Left lung (tissue), 10 donors: ENCODE data around the gene SPATA31C1. TPM values are rescaled to one million over a fixed set of nuclear protein-coding genes. Genes with fewer than 3 reads are reported as not detected.
A peak's percentile ranks its signal among the peaks of the same experiment; 100 is the strongest.

Experiments
- ATAC-seq: fragments of 200-7000 bp; cut with Tn5 transposase; one replicate; pipeline ENCODE4 v1.9.1; 2020; ENCODE audit warnings: moderate library complexity
- DNase-seq, 4 donors: peaks; one replicate each; pipeline ENCODE4 v3.0.0-alpha.2; 2013 to 2020
- H3K27ac ChIP-seq, 2 donors: fragments of 200-600 bp; sonication (generic) in 1 of 2; one replicate each; pipeline versions ENCODE4 v1.5.0 to v1.8.0; 2020 to 2021
- H3K27me3 ChIP-seq, 2 donors: fragments of 200-600 bp; sonication (generic) in 1 of 2; one replicate each; pipeline versions ENCODE4 v1.5.0 to v1.8.0; 2020 to 2021
- H3K36me3 ChIP-seq, 2 donors: fragments of 200-600 bp; sonication (generic) in 1 of 2; one replicate each; pipeline versions ENCODE4 v1.5.0 to v1.8.0; 2020 to 2021
- H3K4me1 ChIP-seq, 2 donors: fragments of 200-600 bp; one replicate each; pipeline ENCODE4 v1.8.0; 2021
- H3K4me3 ChIP-seq, 2 donors: fragments of 200-600 bp; sonication (generic) in 1 of 2; one replicate each; pipeline versions ENCODE4 v1.5.0 to v1.8.0; 2020 to 2021; ENCODE audit warnings: mild to moderate bottlenecking in 1 of 2
- H3K9me3 ChIP-seq, 2 donors: fragments of 200-600 bp; sonication (generic) in 1 of 2; one replicate each; pipeline versions ENCODE4 v1.5.0 to v1.8.0; 2020 to 2021
- CTCF ChIP-seq, 2 donors: fragments of 200-600 bp; sonication (generic) in 1 of 2; IDR thresholded peaks; one replicate each; pipeline versions ENCODE4 v1.5.0 to v1.8.0; 2021; ENCODE audit warnings: antibody characterized with exemption in 2 of 2
- intact Hi-C, 2 donors: fragments of 100-400 bp; cut with DNase I; formaldehyde crosslinking; loops; one replicate each; pipeline versions ENCODE4 v1.11.2 to v1.14.2; 2022
- polyA plus RNA-seq, 6 donors: library from polyadenylated mRNA; unstranded; fragments of 120-200 nt; gene quantifications; one replicate each; pipeline ENCODE4 v1.2.1, GENCODE V29; 2013; ENCODE audit not compliant: insufficient read length in 6 of 6
- total RNA-seq, 2 donors: library from RNA; stranded (reverse); fragmentation: NEBNext Ultra II Directional; extraction: Animal tissue kit (Norgen Biotek cat#: 25700); gene quantifications; one replicate each; pipeline ENCODE4 v1.2.1, GENCODE V29; 2021
- donor health status: DM: no; HTN: yes; CAD: no.
- donor health status: DM: no; HTN: no; CAD: no.

SPATA31C1 gene
- total and polyA plus RNA-seq, 8 donors = 0.07 to 0.11 TPM; not detected in 6

GRCh38 chr9:87954230-87954629 is 36.5 kb downstream of the SPATA31C1 start:
- TF ChIP-seq CTCF (IDR thresholded peaks at IDR 0.05) = no peak
- Histone ChIP-seq H3K4me1 (no peaks in the 10 kb centered on the region), H3K4me3 (no peak overlapping the region), H3K9me3 (peaks cover 0 to 5% of the 10 kb centered on the region in 2 donors), H3K36me3 (no peaks in the 10 kb centered on the region), H3K27me3 (no peaks in the 10 kb centered on the region), H3K27ac (no peak overlapping the region)
- intact Hi-C loops = no loop called here
- ATAC-seq = no peak
- no peak for DNase-seq

GRCh38 chr9:87957839-87958238 is 40.1 kb downstream of the SPATA31C1 start:
- Histone ChIP-seq H3K27me3 (no peaks in the 10 kb centered on the region), H3K9me3 (no peaks in the 10 kb centered on the region), H3K4me1 (no peaks in the 10 kb centered on the region), H3K4me3 (no peak overlapping the region), H3K27ac (no peak overlapping the region), H3K36me3 (no peaks in the 10 kb centered on the region)
- DNase-seq (no peak), ATAC-seq (no peak)
- no peak for TF ChIP-seq CTCF (IDR thresholded peaks at IDR 0.05)
- intact Hi-C loops = no loop called here

- Histone ChIP-seq H3K9me3 (no peaks in the 10 kb centered on the region), H3K36me3 (no peaks in the 10 kb centered on the region), H3K27ac (no peak overlapping the region), H3K27me3 (no peaks in the 10 kb centered on the region), H3K4me3 (no peak overlapping the region), H3K4me1 (no peaks in the 10 kb centered on the region)
- no peak for TF ChIP-seq CTCF (IDR thresholded peaks at IDR 0.05)
- DNase-seq (no peak), ATAC-seq (no peak)
- intact Hi-C loops = no loop called here
Observed at GRCh38 chr9:87958591-87958990, 40.8 kb downstream of the SPATA31C1 start.

- Histone ChIP-seq H3K36me3 (no peaks in the 10 kb centered on the region), H3K4me3 (no peak overlapping the region), H3K4me1 (no peaks in the 10 kb centered on the region), H3K27me3 (no peaks in the 10 kb centered on the region), H3K27ac (no peak overlapping the region), H3K9me3 (no peaks in the 10 kb centered on the region)
- ATAC-seq (no peak), DNase-seq (peak in 1 of 4 donors; percentile 48)
- no peak for TF ChIP-seq CTCF (IDR thresholded peaks at IDR 0.05)
- intact Hi-C loops = no loop called here
Observed at GRCh38 chr9:87959916-87960581, 42.3 kb downstream of the SPATA31C1 start.

GRCh38 chr9:87963770-87964169 is 46.0 kb downstream of the SPATA31C1 start:
- no peak for TF ChIP-seq CTCF (IDR thresholded peaks at IDR 0.05)
- Histone ChIP-seq H3K27me3 (no peaks in the 10 kb centered on the region), H3K36me3 (peaks cover 0 to 22% of the 10 kb centered on the region in 2 donors), H3K4me1 (no peaks in the 10 kb centered on the region), H3K27ac (no peak overlapping the region), H3K4me3 (no peak overlapping the region), H3K9me3 (no peaks in the 10 kb centered on the region)
- ATAC-seq = no peak
- no peak for DNase-seq
- intact Hi-C loops = no loop called here
